Upper lobe of left lung (tissue), 6 donors: ENCODE results near the gene SMG7. TPM values are rescaled to one million over a fixed set of nuclear protein-coding genes. Genes with fewer than 3 reads are reported as not detected.

ENCODE experiments used
- ATAC-seq, 2 donors: fragments of 200-7000 bp; cut with Tn5 transposase; one replicate each; pipeline ENCODE4 v1.9.1; 2022; ENCODE audit warnings: mild to moderate bottlenecking in 2 of 2, moderate library complexity in 2 of 2; ENCODE audit not compliant: low FRiP score in 2 of 2
- DNase-seq, 2 donors: peaks; one replicate each; pipeline ENCODE4 v3.0.0-alpha.2; 2019 to 2020
- H3K27ac ChIP-seq, 4 donors: fragments of 200-600 bp; sonication (generic); one replicate each; pipeline ENCODE4 v1.5.1; 2016 to 2019
- H3K27me3 ChIP-seq, 4 donors: fragments of 200-600 bp; sonication (generic); one replicate each; pipeline ENCODE4 v1.5.1; 2017 to 2019
- H3K36me3 ChIP-seq, 4 donors: fragments of 200-600 bp; sonication (generic); one replicate each; pipeline ENCODE4 v1.5.1; 2016 to 2019
- H3K4me1 ChIP-seq, 4 donors: fragments of 200-600 bp; sonication (generic); one replicate each; pipeline ENCODE4 v1.5.1; 2018 to 2019
- H3K4me3 ChIP-seq, 4 donors: fragments of 200-600 bp; sonication (generic); one replicate each; pipeline ENCODE4 v1.5.1; 2017 to 2019; ENCODE audit warnings: mild to moderate bottlenecking in 2 of 4, moderate library complexity in 1 of 4
- H3K9me3 ChIP-seq, 4 donors: fragments of 200-600 bp; sonication (generic); one replicate each; pipeline ENCODE4 v1.5.1; 2018 to 2019
- CTCF ChIP-seq, 6 experiments: fragments of 450-650 bp in 4 of 6; fragments of 200-600 bp in 2 of 6; sonication (generic) in 2 of 6; IDR thresholded peaks; one replicate each; pipeline ENCODE4 v1.5.1; 2016 to 2019; ENCODE audit warnings: antibody characterized with exemption in 6 of 6
- EP300 ChIP-seq, 4 donors: sonication (generic); formaldehyde crosslinking; IDR thresholded peaks; one replicate each; pipeline ENCODE4 v1.5.1; 2017; ENCODE audit warnings: antibody characterized with exemption in 4 of 4, control low read depth in 2 of 4
- POLR2A ChIP-seq, 4 donors: fragments of 450-650 bp; IDR thresholded peaks; one replicate each; pipeline ENCODE4 v1.5.1; 2016 to 2017; ENCODE audit warnings: antibody characterized with exemption in 4 of 4, mild to moderate bottlenecking in 2 of 4
- POLR2AphosphoS5 ChIP-seq, 2 donors: sonication (generic); formaldehyde crosslinking; IDR thresholded peaks; one replicate each; pipeline ENCODE4 v1.5.1; 2017; ENCODE audit warnings: antibody characterized with exemption in 2 of 2
- WGBS, 2 donors: methylation state at CpG; one replicate each; pipeline ENCODE4 v1.1.5; 2017 to 2018; 5-methylcytosine and 5-hydroxymethylcytosine counted together
- total RNA-seq, 6 donors: library from RNA; depleted of rRNA in 4 of 6; stranded (reverse); fragments of >200 nt in 4 of 6; gene quantifications; one replicate each; pipeline versions ENCODE4 v1.1.0 to v1.2.1, GENCODE V29; 2016 to 2021
- donor health status: DM: no; HTN: no; CAD: no; lungs with moderate emphysema.
- donor health status: DM: no; HTN: yes; CAD: no; lungs with severe emphysema.

The SMG7 gene
- total RNA-seq, 6 donors from 2014 or later, result 35.6 to 62.4 (median 50.5) TPM

GRCh38 chr1:183444243-183444642, 28.1 kb upstream of the SMG7 start:
- no peaks in the 10 kb centered on the region for H3K4me1 ChIP-seq
- WGBS, 2 donors, result 61 to 68% methylated on average over 3 of the region's 3 CpGs
- no peaks in the 10 kb centered on the region for H3K36me3 ChIP-seq
- no peaks in the 10 kb centered on the region for H3K9me3 ChIP-seq
- H3K27me3 ChIP-seq, result no peaks in the 10 kb centered on the region
- H3K27ac ChIP-seq, result no peak overlapping the region
- no peak for TF ChIP-seq POLR2A (IDR thresholded peaks at IDR 0.05)
- no peak for TF ChIP-seq EP300 (IDR thresholded peaks at IDR 0.05)
- TF ChIP-seq CTCF (IDR thresholded peaks at IDR 0.05), result no peak
- no peak for TF ChIP-seq POLR2AphosphoS5 (IDR thresholded peaks at IDR 0.05)
- DNase-seq (no peak), ATAC-seq (no peak)
- H3K4me3 ChIP-seq, result no peak overlapping the region

- Histone ChIP-seq H3K4me3 (no peak overlapping the region), H3K27ac (no peak overlapping the region), H3K4me1 (no peaks in the 10 kb centered on the region), H3K27me3 (no peaks in the 10 kb centered on the region), H3K36me3 (no peaks in the 10 kb centered on the region), H3K9me3 (no peaks in the 10 kb centered on the region)
- no peak for ATAC-seq
- WGBS, 2 donors, result 94% methylated on average over 13 of the region's 13 CpGs
- DNase-seq, result no peak
- no peak for TF ChIP-seq CTCF (IDR thresholded peaks at IDR 0.05)
- no peak for TF ChIP-seq POLR2A (IDR thresholded peaks at IDR 0.05)
- no peak for TF ChIP-seq EP300 (IDR thresholded peaks at IDR 0.05)
- no peak for TF ChIP-seq POLR2AphosphoS5 (IDR thresholded peaks at IDR 0.05)
Observed at GRCh38 chr1:183449223-183449770, 23.0 kb upstream of the SMG7 start.

GRCh38 chr1:183450093-183450492, 22.2 kb upstream of the SMG7 start:
- 33 to 41% methylated on average over 2 of the region's 2 CpGs for WGBS, 2 donors
- ATAC-seq (no peak), DNase-seq (no peak)
- Histone ChIP-seq H3K4me3 (no peak overlapping the region), H3K27ac (no peak overlapping the region), H3K9me3 (no peaks in the 10 kb centered on the region), H3K36me3 (no peaks in the 10 kb centered on the region), H3K27me3 (no peaks in the 10 kb centered on the region), H3K4me1 (no peaks in the 10 kb centered on the region)
- TF ChIP-seq CTCF (IDR thresholded peaks at IDR 0.05) (no peak), POLR2A (IDR thresholded peaks at IDR 0.05) (no peak), EP300 (IDR thresholded peaks at IDR 0.05) (no peak), POLR2AphosphoS5 (IDR thresholded peaks at IDR 0.05) (no peak)

- ATAC-seq, result no peak
- Histone ChIP-seq H3K4me3 (no peak overlapping the region), H3K36me3 (no peaks in the 10 kb centered on the region), H3K27me3 (no peaks in the 10 kb centered on the region), H3K27ac (no peak overlapping the region), H3K4me1 (no peaks in the 10 kb centered on the region), H3K9me3 (no peaks in the 10 kb centered on the region)
- 76% methylated on average over 2 of the region's 2 CpGs for WGBS, 2 donors
- TF ChIP-seq POLR2AphosphoS5 (IDR thresholded peaks at IDR 0.05) (no peak), EP300 (IDR thresholded peaks at IDR 0.05) (no peak)
- DNase-seq, result no peak
Observed at GRCh38 chr1:183454377-183454776, 17.9 kb upstream of the SMG7 start.

- 94 to 98% methylated on average over 1 of the region's 1 CpG for WGBS, 2 donors
- H3K4me1 ChIP-seq, result peaks cover 4 to 9% (median 6%) of the 10 kb centered on the region in 4 donors
- ATAC-seq, result no peak
- no peaks in the 10 kb centered on the region for H3K27me3 ChIP-seq
- H3K9me3 ChIP-seq, result no peaks in the 10 kb centered on the region
- TF ChIP-seq CTCF (IDR thresholded peaks at IDR 0.05) (no peak), POLR2A (IDR thresholded peaks at IDR 0.05) (no peak), POLR2AphosphoS5 (IDR thresholded peaks at IDR 0.05) (no peak), EP300 (IDR thresholded peaks at IDR 0.05) (no peak)
- no peak overlapping the region for H3K27ac ChIP-seq
- H3K36me3 ChIP-seq, result no peaks in the 10 kb centered on the region
- no peak overlapping the region for H3K4me3 ChIP-seq
- DNase-seq, result no peak
Observed at GRCh38 chr1:183456826-183457225, 15.5 kb upstream of the SMG7 start.
